H1 (cell line): ENCODE data around the gene CAMKMT. TPM values are rescaled to one million over a fixed set of nuclear protein-coding genes. Genes with fewer than 3 reads are reported as not detected.

Experiments used
- CHD7 ChIP-seq: fragments of 300-600 bp; sonication (generic); IDR thresholded peaks from 2 replicates; pipeline ENCODE4 v1.7.1; 2012; ENCODE audit warnings: low read length, moderate library complexity, mild to moderate bottlenecking, inconsistent platforms; ENCODE audit not compliant: insufficient replicate concordance
- HDAC2 ChIP-seq, 2 experiments: fragments of 300-600 bp in 1 of 2; sonication (generic) in 1 of 2; IDR thresholded peaks; 2 replicates each; pipeline ENCODE4 v1.6.1; 2011 to 2012; ENCODE audit warnings: low read depth in 2 of 2, low read length in 2 of 2, mild to moderate bottlenecking in 2 of 2, moderate library complexity in 2 of 2, borderline replicate concordance in 1 of 2, inconsistent platforms in 1 of 2
- KDM4A ChIP-seq: IDR thresholded peaks from one replicate; pipeline ENCODE4 v1.7.1; 2012; ENCODE audit warnings: low read depth, mild to moderate bottlenecking, moderate library complexity, low read length, inconsistent platforms; ENCODE audit not compliant: severe bottlenecking
- POLR2A ChIP-seq, 2 experiments: IDR thresholded peaks; 1 replicate in 1 of 2; 2 replicates in 1 of 2; pipeline ENCODE4 v1.6.1; 2011; ENCODE audit warnings: low read depth in 2 of 2, low read length in 2 of 2, mild to moderate bottlenecking in 2 of 2; ENCODE audit errors: control extremely low read depth in 1 of 2
- POU5F1 ChIP-seq: IDR thresholded peaks from 2 replicates; pipeline ENCODE4 v1.6.1; 2011; ENCODE audit warnings: low read depth, mild to moderate bottlenecking, low read length, moderate library complexity
- SIX5 ChIP-seq: IDR thresholded peaks from 2 replicates; pipeline ENCODE4 v1.6.1; 2011; ENCODE audit warnings: mild to moderate bottlenecking, low read depth, low read length
- TAF1 ChIP-seq: IDR thresholded peaks from 2 replicates; pipeline ENCODE4 v1.6.1; 2011; ENCODE audit warnings: mild to moderate bottlenecking, low read depth, low read length
- TBP ChIP-seq: IDR thresholded peaks from 2 replicates; pipeline ENCODE4 v1.6.1; 2011; ENCODE audit warnings: low read depth, low read length, improper control_type of control experiment
- USF2 ChIP-seq: IDR thresholded peaks from 2 replicates; pipeline ENCODE4 v1.6.1; 2011; ENCODE audit warnings: low read length, improper control_type of control experiment
- polyA plus RNA-seq, 7 experiments: library from polyadenylated mRNA; depleted of rRNA in 3 of 7; stranded (reverse) in 5 of 7; unstranded in 2 of 7; fragments of >200 nt in 5 of 7; fragments of 200-250 nt in 2 of 7; gene quantifications; 1 replicate in 5 of 7; 2 replicates in 1 of 7; 4 replicates in 1 of 7; pipeline versions ENCODE4 v1.2.1 to v1.2.3, GENCODE V29; 2011 to 2013; ENCODE audit warnings: missing spikeins in 2 of 7, mixed read lengths in 2 of 7
- total RNA-seq: library from RNA; stranded (reverse); fragmentation: NEBNext Ultra II Directional; extraction: Animal tissue kit (Norgen Biotek cat#: 25700); gene quantifications from 2 replicates; pipeline ENCODE4 v1.2.1, GENCODE V29; 2021

The CAMKMT gene
- total and polyA plus RNA-seq, 2 of the 8 experiments (the other 6 are each of a cell fraction or from before 2014, with no cell fraction given) = 14.7 to 22.4 TPM

DNA sequence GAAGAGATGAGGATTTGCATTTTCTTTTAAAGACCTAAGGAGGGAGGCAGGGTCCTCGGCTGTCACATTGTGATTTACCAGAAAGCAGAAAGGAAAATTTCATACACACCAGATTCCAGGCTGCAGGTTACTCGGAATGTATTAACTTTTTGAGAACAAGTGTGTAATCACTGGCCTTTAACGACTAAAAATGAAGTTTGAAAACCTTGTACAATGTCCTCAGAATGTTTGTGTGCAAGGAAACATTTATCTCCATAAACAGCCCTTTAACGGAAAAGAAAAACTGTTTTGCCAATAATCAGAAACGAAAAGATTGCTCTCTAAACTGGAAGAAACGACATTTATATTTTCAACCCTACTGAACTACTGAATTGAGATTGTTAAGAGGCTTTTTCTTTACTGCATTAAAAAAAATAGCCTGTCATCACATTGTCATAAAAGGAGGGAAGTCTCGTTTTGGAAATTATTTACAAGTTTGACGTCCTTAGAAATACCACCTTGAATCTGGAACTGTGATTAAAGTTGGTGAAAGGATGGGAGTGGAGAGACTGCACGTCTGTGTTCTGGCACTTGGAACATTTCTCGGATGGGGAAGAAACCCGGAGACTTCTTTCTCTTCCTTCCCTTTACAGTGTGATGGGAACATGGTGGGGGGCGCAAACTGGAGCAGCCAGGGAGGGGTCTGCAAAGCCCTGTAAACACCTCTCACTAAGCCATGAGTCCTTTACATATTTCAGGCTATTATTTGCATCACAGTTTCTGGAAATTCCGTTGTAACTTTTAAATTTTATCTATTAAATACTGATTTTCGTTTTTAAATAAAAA is 445.7 kb downstream of the CAMKMT start (continued):
- TF ChIP-seq CHD7 = no peak
- no peak for TF ChIP-seq TAF1
- no peak for TF ChIP-seq POLR2A (IDR thresholded peaks at IDR 0.05; ENCODE audit: control extremely low read depth in 1 of 2, low read depth in 2 of 2, low read length in 2 of 2)
- no peak for TF ChIP-seq TBP
- TF ChIP-seq SIX5 = no peak
- no peak for TF ChIP-seq POU5F1
- no peak for TF ChIP-seq USF2
- no peak for TF ChIP-seq KDM4A
- TF ChIP-seq HDAC2 (IDR thresholded peaks at IDR 0.05; ENCODE audit: borderline replicate concordance in 1 of 2, low read depth in 2 of 2, low read length in 2 of 2) = no peak
